ENCODE data around the gene STK31.

DNA sequence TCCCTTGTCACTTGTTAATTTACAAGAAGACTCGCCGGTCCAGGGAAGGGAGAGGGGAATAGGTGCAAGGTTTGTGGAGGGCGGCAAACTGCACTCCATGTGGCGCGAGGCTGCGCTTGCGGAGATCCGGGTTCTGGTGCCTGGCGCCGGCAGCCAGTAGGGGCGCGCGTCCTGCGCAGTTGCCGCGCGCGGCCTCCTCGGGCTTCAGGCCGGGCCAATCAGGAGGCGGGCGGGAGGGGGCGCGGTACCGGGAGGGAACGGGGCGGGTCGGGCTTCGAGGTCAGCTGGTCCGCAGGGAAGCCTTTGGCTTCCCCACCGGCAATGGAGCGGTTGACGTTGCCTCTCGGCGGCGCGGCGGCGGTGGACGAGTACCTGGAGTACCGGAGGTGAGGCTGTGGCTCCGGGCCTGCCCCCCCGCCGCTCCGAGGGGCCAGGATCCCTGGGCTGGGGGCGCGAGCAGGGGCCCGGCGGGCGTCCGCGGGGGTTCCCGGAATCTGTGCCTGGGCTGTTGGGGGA, 30.1 kb upstream of the STK31 start, which contains the start of gene FAM221A:
- TF ChIP-seq, protein P1, sequence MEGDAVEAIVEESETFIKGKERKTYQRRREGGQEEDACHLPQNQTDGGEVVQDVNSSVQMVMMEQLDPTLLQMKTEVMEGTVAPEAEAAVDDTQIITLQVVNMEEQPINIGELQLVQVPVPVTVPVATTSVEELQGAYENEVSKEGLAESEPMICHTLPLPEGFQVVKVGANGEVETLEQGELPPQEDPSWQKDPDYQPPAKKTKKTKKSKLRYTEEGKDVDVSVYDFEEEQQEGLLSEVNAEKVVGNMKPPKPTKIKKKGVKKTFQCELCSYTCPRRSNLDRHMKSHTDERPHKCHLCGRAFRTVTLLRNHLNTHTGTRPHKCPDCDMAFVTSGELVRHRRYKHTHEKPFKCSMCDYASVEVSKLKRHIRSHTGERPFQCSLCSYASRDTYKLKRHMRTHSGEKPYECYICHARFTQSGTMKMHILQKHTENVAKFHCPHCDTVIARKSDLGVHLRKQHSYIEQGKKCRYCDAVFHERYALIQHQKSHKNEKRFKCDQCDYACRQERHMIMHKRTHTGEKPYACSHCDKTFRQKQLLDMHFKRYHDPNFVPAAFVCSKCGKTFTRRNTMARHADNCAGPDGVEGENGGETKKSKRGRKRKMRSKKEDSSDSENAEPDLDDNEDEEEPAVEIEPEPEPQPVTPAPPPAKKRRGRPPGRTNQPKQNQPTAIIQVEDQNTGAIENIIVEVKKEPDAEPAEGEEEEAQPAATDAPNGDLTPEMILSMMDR (conservative IDR thresholded peaks at IDR 0.05; ENCODE audit: low read length): peak; percentile 54
- no peak for TF ChIP-seq EZH2phosphoT487 (IDR thresholded peaks at IDR 0.05; ENCODE audit: borderline replicate concordance)
